ENCODE results near the gene CACNA2D1. TPM values are rescaled to one million over a fixed set of nuclear protein-coding genes. Genes with fewer than 3 reads are reported as not detected.

Gene CACNA2D1
- total and polyA plus RNA-seq, 7 donors, result 0.23 to 115 (median 59.7) TPM

GRCh38 chr7:82035456-82035855 is 408.1 kb downstream of the CACNA2D1 start:
- Histone ChIP-seq H3K27me3 (no peaks in the 10 kb centered on the region), H3K4me1 (peaks cover 0 to 7% (median 3%) of the 10 kb centered on the region in 4 donors), H3K4me3 (no peak overlapping the region), H3K9me3 (no peaks in the 10 kb centered on the region), H3K27ac (no peak overlapping the region), H3K36me3 (no peaks in the 10 kb centered on the region)
- DNase-seq, result no peak
- WGBS, 2 donors, result 76 to 80% methylated on average over 1 of the region's 1 CpG
- intact Hi-C loops (cut with DNase I), result no loop called here
- no peak for TF ChIP-seq EP300 (IDR thresholded peaks at IDR 0.05)
- TF ChIP-seq, protein P1, sequence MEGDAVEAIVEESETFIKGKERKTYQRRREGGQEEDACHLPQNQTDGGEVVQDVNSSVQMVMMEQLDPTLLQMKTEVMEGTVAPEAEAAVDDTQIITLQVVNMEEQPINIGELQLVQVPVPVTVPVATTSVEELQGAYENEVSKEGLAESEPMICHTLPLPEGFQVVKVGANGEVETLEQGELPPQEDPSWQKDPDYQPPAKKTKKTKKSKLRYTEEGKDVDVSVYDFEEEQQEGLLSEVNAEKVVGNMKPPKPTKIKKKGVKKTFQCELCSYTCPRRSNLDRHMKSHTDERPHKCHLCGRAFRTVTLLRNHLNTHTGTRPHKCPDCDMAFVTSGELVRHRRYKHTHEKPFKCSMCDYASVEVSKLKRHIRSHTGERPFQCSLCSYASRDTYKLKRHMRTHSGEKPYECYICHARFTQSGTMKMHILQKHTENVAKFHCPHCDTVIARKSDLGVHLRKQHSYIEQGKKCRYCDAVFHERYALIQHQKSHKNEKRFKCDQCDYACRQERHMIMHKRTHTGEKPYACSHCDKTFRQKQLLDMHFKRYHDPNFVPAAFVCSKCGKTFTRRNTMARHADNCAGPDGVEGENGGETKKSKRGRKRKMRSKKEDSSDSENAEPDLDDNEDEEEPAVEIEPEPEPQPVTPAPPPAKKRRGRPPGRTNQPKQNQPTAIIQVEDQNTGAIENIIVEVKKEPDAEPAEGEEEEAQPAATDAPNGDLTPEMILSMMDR (IDR thresholded peaks at IDR 0.05), result no peak
- TF ChIP-seq POLR2A (IDR thresholded peaks at IDR 0.05), result no peak
- no peak for TF ChIP-seq POLR2AphosphoS5 (IDR thresholded peaks at IDR 0.05)

DNA sequence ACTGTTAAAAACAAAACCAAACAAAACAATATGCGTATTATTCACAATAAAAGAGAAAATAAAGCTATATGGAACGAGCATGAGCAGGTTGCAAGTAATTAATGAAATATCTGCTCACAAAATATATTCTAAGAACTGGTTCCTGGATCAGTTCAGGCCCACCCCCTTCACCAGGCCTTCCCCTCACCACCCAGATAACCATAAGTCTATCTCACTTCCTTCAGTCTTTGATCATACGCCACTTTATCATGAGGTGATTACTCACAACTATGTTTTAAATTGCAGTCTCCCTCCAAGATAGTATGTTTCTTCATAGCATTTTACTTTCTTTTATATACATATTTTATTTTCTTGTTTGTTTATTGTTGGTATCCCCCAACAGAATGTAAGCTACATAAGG is 410.7 kb downstream of the CACNA2D1 start:
- no peaks in the 10 kb centered on the region for H3K9me3 ChIP-seq
- H3K27ac ChIP-seq, result no peak overlapping the region
- 68 to 87% methylated on average over 3 of the region's 3 CpGs for WGBS, 2 donors
- H3K27me3 ChIP-seq, result no peaks in the 10 kb centered on the region
- TF ChIP-seq, protein P1 (IDR thresholded peaks at IDR 0.05), result no peak
- no peak for TF ChIP-seq POLR2AphosphoS5 (IDR thresholded peaks at IDR 0.05)
- TF ChIP-seq POLR2A (IDR thresholded peaks at IDR 0.05), result no peak
- TF ChIP-seq EP300 (IDR thresholded peaks at IDR 0.05), result no peak
- intact Hi-C loops (cut with DNase I), result no loop called here
- H3K36me3 ChIP-seq, result no peaks in the 10 kb centered on the region
- no peak overlapping the region for H3K4me3 ChIP-seq
- peaks cover 0 to 14% (median 3%) of the 10 kb centered on the region in 4 donors for H3K4me1 ChIP-seq
- no peak for DNase-seq

DNA sequence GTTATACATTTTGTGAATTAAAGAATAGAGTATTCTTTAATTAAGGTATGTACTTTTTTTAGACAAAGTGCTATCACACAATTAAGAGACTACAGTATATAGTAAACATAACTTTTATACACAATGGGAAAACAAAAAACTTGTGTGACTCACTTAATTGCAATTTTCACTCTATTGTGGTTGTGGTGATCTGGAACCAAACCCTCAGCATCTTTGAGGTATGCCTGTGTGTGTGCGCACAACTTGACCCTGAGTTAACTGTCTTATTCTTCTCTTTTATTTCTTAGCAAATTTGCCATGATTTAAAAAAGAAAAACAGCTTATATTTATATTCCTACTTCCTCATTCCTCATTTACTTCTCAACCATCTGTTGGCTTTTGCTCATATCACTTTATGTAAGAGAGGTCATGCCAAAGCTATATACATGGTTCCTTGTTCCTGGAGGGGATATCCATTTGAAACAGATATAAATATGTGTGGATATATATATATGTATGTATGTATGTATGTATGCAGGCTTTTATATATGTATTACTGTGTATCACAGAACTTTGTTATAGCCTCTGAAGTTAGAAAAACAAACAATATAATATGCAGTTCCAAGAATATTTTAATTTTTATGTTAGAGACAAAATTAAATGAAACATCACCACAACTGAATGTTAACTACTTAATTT is 414.2 kb downstream of the CACNA2D1 start:
- Histone ChIP-seq H3K27me3 (no peaks in the 10 kb centered on the region), H3K36me3 (no peaks in the 10 kb centered on the region), H3K4me3 (no peak overlapping the region), H3K9me3 (no peaks in the 10 kb centered on the region), H3K27ac (no peak overlapping the region), H3K4me1 (peaks cover 0 to 14% (median 0%) of the 10 kb centered on the region in 4 donors)
- intact Hi-C loops (cut with DNase I), result no loop called here
- TF ChIP-seq POLR2A (IDR thresholded peaks at IDR 0.05) (no peak), EP300 (IDR thresholded peaks at IDR 0.05) (no peak), POLR2AphosphoS5 (IDR thresholded peaks at IDR 0.05) (no peak)
- TF ChIP-seq, protein P1 (IDR thresholded peaks at IDR 0.05), result no peak
- 93 to 94% methylated on average over 1 of the region's 1 CpG for WGBS, 2 donors
- DNase-seq, result no peak

DNA sequence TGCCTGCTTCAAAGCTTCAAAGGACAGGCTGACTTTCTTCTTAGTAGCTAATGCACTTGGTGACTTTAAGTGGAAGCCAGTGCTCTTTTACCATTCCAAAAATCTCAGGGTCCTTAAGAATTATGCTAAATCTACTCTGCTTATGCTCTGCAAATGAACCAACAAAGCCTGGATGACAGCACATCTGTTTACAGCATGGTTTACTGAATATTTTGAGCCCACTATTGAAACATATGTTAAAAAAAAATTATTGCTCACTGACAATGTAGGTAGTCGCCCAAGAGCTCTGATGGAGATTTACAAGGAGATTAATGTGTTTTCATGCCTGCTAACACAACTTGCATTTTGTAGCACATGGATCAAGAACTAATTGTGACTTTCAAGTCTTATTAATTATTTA is 415.5 kb downstream of the CACNA2D1 start:
- H3K9me3 ChIP-seq, result no peaks in the 10 kb centered on the region
- no peak for DNase-seq
- intact Hi-C loops (cut with DNase I), result no loop called here
- H3K4me1 ChIP-seq, result peaks cover 0 to 14% (median 0%) of the 10 kb centered on the region in 4 donors
- H3K4me3 ChIP-seq, result no peak overlapping the region
- H3K36me3 ChIP-seq, result no peaks in the 10 kb centered on the region
- WGBS, 2 donors, result 80 to 81% methylated on average over 1 of the region's 1 CpG
- no peaks in the 10 kb centered on the region for H3K27me3 ChIP-seq
- no peak overlapping the region for H3K27ac ChIP-seq
- TF ChIP-seq EP300 (IDR thresholded peaks at IDR 0.05) (no peak), POLR2AphosphoS5 (IDR thresholded peaks at IDR 0.05) (no peak), POLR2A (IDR thresholded peaks at IDR 0.05) (no peak)
- TF ChIP-seq, protein P1 (IDR thresholded peaks at IDR 0.05), result no peak

DNA sequence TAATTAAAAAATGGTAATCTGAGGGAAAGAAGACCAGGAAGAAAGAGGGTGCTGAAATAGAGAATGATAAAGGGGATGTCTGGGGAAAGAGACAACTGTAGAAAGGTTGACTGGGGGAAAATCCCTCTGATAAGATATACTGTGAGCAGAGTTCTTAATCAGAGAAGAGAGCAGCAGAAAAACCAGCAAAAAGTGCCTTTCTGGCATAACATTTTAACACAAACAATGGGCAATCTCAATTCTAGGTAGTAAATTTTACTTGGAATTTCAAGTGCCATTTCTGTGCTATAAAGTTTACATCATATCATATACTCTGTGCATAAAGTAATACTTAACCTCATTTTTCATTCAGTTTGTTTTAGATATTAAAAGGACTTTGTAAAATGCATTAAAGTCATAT is 421.9 kb downstream of the CACNA2D1 start:
- H3K4me1 ChIP-seq, result peaks cover 0 to 13% (median 0%) of the 10 kb centered on the region in 4 donors
- H3K36me3 ChIP-seq, result no peaks in the 10 kb centered on the region
- TF ChIP-seq POLR2AphosphoS5 (IDR thresholded peaks at IDR 0.05), result no peak
- TF ChIP-seq POLR2A (IDR thresholded peaks at IDR 0.05), result no peak
- TF ChIP-seq, protein P1 (IDR thresholded peaks at IDR 0.05), result no peak
- no peak for TF ChIP-seq EP300 (IDR thresholded peaks at IDR 0.05)
- no peaks in the 10 kb centered on the region for H3K9me3 ChIP-seq
- intact Hi-C loops (cut with DNase I), result no loop called here
- DNase-seq, result no peak
- H3K4me3 ChIP-seq, result no peak overlapping the region
- H3K27ac ChIP-seq, result no peak overlapping the region
- no peaks in the 10 kb centered on the region for H3K27me3 ChIP-seq
